Stomach smooth muscle (tissue), 2 donors: ENCODE measurements around the gene GLTPD2.

Experiments
- H3K27ac ChIP-seq: one replicate; pipeline ENCODE4 v1.7.0; 2013; ENCODE audit warnings: mild to moderate bottlenecking, low read length, inconsistent platforms
- H3K27me3 ChIP-seq, 2 donors: one replicate each; pipeline ENCODE4 v1.7.0; 2013; ENCODE audit warnings: low read length in 2 of 2; ENCODE audit not compliant: insufficient read depth in 2 of 2, control insufficient read depth in 1 of 2
- H3K36me3 ChIP-seq, 2 donors: one replicate each; pipeline ENCODE4 v1.7.0; 2013; ENCODE audit warnings: low read length in 2 of 2; ENCODE audit not compliant: control insufficient read depth in 2 of 2, insufficient read depth in 2 of 2
- H3K4me1 ChIP-seq: one replicate; pipeline ENCODE4 v1.7.0; 2013; ENCODE audit warnings: low read length; ENCODE audit not compliant: control insufficient read depth, insufficient read depth
- H3K4me3 ChIP-seq, 2 donors: one replicate each; pipeline ENCODE4 v1.7.0; 2013; ENCODE audit warnings: low read length in 2 of 2
- H3K9ac ChIP-seq, 2 donors: one replicate each; pipeline ENCODE4 v1.7.0; 2013; ENCODE audit warnings: low read length in 2 of 2, mild to moderate bottlenecking in 1 of 2
- H3K9me3 ChIP-seq, 2 donors: one replicate each; pipeline ENCODE4 v1.7.0; 2013; ENCODE audit warnings: low read length in 2 of 2; ENCODE audit not compliant: control insufficient read depth in 2 of 2
- donor health status: healthy.
- donor health status: Pancreatic carcinoma.

Gene GLTPD2

DNA sequence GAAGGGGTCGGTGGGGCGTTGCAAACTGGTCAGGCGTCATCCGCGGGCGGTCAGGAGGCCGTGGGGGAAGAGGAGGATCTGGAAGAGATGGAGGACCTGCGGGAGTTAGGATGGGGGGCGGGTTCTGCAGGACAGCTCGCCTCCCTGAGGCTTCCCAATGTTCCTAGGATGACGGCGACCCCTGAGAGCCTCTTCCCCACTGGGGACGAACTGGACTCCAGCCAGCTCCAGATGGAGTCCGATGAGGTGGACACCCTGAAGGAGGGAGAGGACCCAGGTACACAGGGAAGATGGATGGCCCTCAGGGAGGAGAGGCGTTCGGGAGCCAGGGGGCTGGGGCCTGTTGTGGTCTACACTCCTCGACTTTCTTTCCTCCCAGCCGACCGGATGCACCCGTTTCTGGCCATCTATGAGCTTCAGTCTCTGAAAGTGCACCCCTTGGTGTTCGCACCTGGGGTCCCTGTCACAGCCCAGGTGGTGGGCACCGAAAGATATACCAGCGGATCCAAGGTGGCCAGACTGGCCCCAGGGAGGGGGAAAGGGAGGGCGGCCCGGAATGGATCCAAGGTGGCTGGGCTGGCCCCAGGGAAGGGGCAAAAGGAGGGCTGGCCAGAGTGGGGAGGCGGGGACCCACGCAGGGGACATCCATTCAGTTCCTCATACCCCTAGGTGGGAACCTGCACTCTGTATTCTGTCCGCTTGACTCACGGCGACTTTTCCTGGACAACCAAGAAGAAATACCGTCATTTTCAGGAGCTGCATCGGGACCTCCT lies 19.0 kb downstream of the GLTPD2 start:
- H3K27ac ChIP-seq, result no peak overlapping the region
- H3K4me1 ChIP-seq, result peaks cover 13% of the 10 kb centered on the region
- H3K27me3 ChIP-seq, result no peaks in the 10 kb centered on the region
- H3K9ac ChIP-seq, result peak overlapping the region; percentile 38 to 55
- peak overlapping the region; percentile 51 to 77 for H3K4me3 ChIP-seq
- peaks cover 0 to 4% of the 10 kb centered on the region in 2 donors for H3K36me3 ChIP-seq
- no peaks in the 10 kb centered on the region for H3K9me3 ChIP-seq

DNA sequence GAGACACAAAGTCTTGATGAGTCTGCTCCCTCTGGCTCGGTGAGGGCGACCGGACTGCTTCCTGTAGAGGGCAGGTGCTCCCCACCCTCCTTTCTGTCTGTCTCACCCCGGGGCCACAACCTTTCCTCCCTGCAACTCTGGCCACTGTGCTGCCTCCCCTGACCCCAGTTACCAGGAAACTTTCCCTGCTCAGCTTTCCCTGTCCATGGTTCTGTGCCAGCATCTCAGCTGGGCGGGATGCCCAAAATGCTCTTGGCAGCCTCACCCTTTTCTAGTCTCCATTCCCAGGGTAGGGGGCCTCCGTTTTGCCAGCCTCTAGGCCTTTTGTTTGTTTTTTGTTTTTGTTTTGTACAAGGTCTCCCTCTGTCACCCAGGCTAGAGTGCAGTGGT lies 19.6 kb downstream of the GLTPD2 start:
- no peaks in the 10 kb centered on the region for H3K27me3 ChIP-seq
- H3K4me3 ChIP-seq, result peak overlapping the region in 1 of 2 donors; percentile 77
- peaks cover 0 to 4% of the 10 kb centered on the region in 2 donors for H3K36me3 ChIP-seq
- H3K9me3 ChIP-seq, result no peaks in the 10 kb centered on the region
- H3K4me1 ChIP-seq, result peaks cover 13% of the 10 kb centered on the region
- H3K9ac ChIP-seq, result no peak overlapping the region
- no peak overlapping the region for H3K27ac ChIP-seq

DNA sequence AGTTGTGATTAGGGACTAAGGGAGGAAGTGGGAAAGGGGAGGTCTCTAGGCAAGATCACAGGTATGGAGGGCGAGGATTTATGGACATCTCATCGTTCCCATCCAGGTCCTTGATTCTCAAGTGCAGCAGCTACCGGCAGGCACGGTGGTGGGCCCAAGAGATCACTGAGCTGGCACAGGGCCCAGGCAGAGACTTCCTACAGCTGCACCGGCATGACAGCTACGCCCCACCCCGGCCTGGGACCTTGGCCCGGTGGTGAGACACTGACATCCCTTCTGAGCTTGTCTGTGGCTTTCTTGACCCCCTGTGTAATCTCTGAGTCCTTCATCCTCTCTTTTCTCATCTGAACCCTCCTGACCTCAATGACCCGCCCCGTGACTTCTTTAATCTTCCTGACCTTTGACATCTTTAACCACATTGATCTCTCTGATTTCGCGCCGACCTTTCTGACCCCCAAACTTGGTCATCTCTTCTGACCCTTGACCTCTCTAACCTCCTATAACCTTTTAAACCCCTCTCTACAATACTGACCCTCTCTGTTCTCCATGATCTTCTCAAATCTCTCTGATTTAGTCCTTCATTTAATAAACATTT lies 22.0 kb downstream of the GLTPD2 start:
- no peak overlapping the region for H3K4me3 ChIP-seq
- H3K4me1 ChIP-seq, result peaks cover 13% of the 10 kb centered on the region
- H3K27me3 ChIP-seq, result no peaks in the 10 kb centered on the region
- no peak overlapping the region for H3K9ac ChIP-seq
- H3K36me3 ChIP-seq, result peaks cover 6 to 18% of the 10 kb centered on the region in 2 donors
- no peaks in the 10 kb centered on the region for H3K9me3 ChIP-seq
- no peak overlapping the region for H3K27ac ChIP-seq

DNA sequence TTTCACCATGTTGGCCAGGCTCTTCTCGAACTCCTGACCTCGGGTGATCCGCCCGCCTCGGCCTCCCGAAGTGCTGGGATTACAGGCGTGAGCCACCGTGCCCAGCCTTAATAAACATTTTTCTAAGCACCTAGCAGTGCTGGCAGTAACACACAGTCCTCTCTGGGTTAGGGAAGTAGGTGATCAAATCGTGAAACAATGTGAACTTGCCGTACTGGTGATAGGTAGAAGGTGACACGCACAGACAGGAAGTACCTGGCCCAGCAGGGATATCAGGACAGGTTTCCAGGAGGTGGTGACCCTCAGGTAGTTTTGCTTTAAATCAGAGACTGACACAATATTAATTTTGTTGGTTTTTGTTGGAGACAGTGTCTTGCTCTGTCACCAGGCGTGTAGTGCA lies 22.7 kb downstream of the GLTPD2 start:
- Histone ChIP-seq H3K4me3 (no peak overlapping the region), H3K27me3 (no peaks in the 10 kb centered on the region), H3K9ac (no peak overlapping the region), H3K9me3 (no peaks in the 10 kb centered on the region), H3K4me1 (peaks cover 13% of the 10 kb centered on the region), H3K27ac (no peak overlapping the region), H3K36me3 (peaks cover 7 to 19% of the 10 kb centered on the region in 2 donors)

DNA sequence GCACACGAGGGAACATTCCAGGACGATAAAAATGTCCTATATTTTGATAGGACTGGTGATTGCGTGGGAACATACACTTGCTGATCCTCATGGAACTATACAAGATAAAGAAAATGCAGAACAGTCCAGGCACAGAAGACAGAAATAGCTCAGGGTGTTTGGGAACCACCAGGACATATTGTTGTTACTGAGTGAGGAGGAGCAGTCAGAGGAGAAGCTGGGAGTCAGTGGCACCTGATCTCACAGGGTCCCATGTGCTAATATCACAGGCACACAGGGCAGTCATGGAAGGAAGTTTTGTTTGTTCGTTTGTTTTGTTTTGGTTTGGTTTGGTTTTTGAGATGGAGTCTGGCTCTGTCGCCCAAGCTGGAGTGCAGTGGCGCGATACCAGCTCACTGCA lies 23.9 kb downstream of the GLTPD2 start:
- H3K27ac ChIP-seq, result no peak overlapping the region
- H3K4me1 ChIP-seq, result peaks cover 10% of the 10 kb centered on the region
- no peak overlapping the region for H3K4me3 ChIP-seq
- no peaks in the 10 kb centered on the region for H3K9me3 ChIP-seq
- H3K27me3 ChIP-seq, result no peaks in the 10 kb centered on the region
- H3K36me3 ChIP-seq, result peaks cover 14 to 21% of the 10 kb centered on the region in 2 donors
- H3K9ac ChIP-seq, result no peak overlapping the region

DNA sequence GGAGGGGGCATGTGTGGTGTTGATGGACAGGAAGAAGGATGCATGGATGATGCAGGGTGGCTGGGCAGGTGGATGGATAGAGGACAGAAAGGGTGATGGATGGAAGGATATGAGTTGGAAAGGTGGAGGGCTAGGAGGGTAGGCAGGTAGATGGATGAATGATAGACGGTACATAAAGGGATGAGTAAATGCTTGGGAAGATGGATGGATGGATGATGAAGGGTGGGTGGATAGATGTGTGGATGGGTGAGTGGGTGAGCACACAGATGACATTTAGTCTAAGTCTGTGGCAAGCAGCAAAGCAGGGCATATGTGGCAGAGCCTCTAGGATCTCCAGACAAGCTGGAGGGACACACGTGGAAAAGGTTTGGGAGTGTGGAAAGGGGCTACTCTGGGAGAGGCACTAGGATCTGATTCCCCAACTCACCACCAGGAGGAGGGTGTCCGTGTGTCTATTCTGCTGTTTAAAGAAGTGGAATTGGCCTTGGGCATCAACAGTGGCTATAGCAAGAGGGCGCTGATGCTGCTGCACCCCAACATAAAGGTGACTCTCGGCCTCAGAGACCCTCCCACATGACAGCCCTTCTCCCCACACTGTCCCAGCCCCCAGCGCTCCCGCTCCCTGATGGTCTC lies 26.4 kb downstream of the GLTPD2 start:
- H3K36me3 ChIP-seq, result peaks cover 17 to 28% of the 10 kb centered on the region in 2 donors
- H3K9me3 ChIP-seq, result no peaks in the 10 kb centered on the region
- no peak overlapping the region for H3K9ac ChIP-seq
- no peaks in the 10 kb centered on the region for H3K27me3 ChIP-seq
- H3K4me1 ChIP-seq, result no peaks in the 10 kb centered on the region
- no peak overlapping the region for H3K4me3 ChIP-seq
- no peak overlapping the region for H3K27ac ChIP-seq

DNA sequence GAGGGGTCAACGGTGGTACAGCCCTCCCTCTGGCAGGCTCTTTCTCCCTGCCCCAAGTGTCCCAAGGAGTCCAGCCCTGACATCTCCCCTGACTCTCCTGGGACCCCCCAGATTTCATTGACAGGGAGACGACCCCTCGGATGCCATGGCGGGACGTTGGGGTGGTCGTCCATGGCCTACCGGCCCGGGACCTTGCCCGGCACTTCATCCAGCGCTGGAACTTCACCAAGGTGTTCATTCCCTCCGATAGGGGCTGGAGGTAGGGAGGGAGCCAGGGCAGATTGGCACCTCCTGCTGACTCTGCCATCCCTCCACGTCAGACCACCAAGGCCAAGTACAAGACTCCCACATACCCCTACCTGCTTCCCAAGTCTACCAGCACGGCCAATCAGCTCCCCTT lies 28.1 kb downstream of the GLTPD2 start:
- no peak overlapping the region for H3K27ac ChIP-seq
- H3K9me3 ChIP-seq, result no peaks in the 10 kb centered on the region
- peaks cover 17 to 24% of the 10 kb centered on the region in 2 donors for H3K36me3 ChIP-seq
- no peaks in the 10 kb centered on the region for H3K27me3 ChIP-seq
- H3K4me3 ChIP-seq, result no peak overlapping the region
- H3K4me1 ChIP-seq, result no peaks in the 10 kb centered on the region
- no peak overlapping the region for H3K9ac ChIP-seq

DNA sequence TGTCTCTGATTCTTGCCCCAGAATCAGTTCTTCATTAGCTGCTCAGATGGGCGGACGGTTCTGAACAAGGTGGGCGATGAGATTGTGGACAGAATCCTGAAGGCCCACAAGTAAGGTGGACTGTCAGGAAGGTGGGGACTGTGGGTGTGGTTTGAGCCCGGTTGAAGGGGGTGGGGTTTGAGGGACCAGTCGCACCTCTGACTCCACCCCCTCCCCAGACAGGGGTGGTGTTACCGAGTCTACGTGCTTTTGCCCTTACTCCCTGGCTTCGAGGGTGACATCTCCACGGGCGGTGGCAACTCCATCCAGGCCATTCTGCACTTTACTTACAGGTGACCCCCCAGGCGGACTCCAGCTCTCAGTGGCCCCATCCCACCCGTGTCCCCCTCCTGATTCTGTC lies 29.5 kb downstream of the GLTPD2 start:
- Histone ChIP-seq H3K36me3 (peaks cover 20 to 29% of the 10 kb centered on the region in 2 donors), H3K27me3 (no peaks in the 10 kb centered on the region), H3K9ac (no peak overlapping the region), H3K27ac (no peak overlapping the region), H3K4me1 (no peaks in the 10 kb centered on the region), H3K9me3 (no peaks in the 10 kb centered on the region), H3K4me3 (no peak overlapping the region)

DNA sequence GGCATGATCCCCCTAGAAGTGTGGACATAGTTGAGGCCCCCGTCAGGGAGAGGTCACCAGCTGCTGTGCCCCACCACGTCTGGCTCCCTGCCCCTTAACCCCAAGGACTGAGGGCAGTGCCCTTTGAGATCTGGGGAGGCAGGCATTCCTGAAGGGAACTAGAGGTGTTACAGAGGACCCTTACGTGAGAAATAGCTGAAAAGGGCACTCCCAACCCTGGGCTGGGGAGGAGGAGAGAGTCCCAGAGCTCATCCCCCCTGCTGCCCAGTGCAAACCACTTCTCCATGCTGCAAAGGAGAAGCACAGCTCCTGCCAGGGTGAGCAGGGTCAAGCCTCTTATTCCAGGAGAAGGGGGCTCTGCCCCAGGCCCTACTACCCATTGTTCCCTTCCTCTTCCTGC lies 34.1 kb downstream of the GLTPD2 start:
- H3K36me3 ChIP-seq, result peaks cover 6 to 17% of the 10 kb centered on the region in 2 donors
- H3K9ac ChIP-seq, result no peak overlapping the region
- no peaks in the 10 kb centered on the region for H3K4me1 ChIP-seq
- no peak overlapping the region for H3K27ac ChIP-seq
- H3K9me3 ChIP-seq, result no peaks in the 10 kb centered on the region
- H3K27me3 ChIP-seq, result no peaks in the 10 kb centered on the region
- H3K4me3 ChIP-seq, result no peak overlapping the region

DNA sequence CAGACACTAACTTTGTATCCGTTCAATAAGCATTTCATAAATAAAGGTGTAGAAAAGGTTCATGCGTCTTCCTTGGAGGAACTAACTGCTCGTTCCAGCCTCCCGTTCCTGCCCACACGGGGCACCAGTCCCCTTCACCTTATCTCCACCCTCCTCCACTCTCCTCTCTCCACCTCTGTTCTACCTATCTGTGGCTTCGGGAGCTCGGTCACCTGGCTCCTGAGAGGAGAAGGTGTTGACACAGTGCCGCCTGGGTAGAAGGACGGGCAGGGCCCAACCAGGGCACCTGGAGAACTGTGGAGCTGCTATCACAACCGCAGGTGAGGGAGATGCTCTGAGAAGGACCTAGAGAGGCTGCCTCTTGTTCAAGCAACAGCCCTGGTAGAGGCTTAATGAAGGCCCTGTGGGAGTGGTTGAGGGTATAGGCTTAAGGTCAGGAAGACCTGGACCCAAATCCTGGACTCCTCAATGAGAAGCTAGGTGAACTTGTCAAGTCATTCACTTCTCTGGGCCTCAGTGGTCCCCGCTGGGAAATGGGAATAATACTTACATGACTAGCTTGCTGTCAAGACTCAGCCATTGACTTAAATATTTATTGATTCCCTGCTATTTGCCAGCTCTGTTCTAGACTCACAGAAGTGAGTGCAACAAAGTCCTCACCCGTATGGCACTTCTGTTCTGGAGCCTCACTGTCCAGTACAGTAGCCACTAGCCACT lies 34.8 kb downstream of the GLTPD2 start:
- H3K27ac ChIP-seq, result no peak overlapping the region
- no peaks in the 10 kb centered on the region for H3K4me1 ChIP-seq
- no peak overlapping the region for H3K4me3 ChIP-seq
- peaks cover 6 to 14% of the 10 kb centered on the region in 2 donors for H3K36me3 ChIP-seq
- H3K9me3 ChIP-seq, result no peaks in the 10 kb centered on the region
- H3K27me3 ChIP-seq, result no peaks in the 10 kb centered on the region
- no peak overlapping the region for H3K9ac ChIP-seq
